HG03571 (cell line): ENCODE results near the gene WDR5.

Source experiments
- ATAC-seq: cut with Tn5 transposase; IDR thresholded peaks from one replicate; pipeline ENCODE4 v1.9.1; 2021; ENCODE audit not compliant: unreplicated experiment

The WDR5 gene

GRCh38 chr9:134172198-134173126, 36.6 kb downstream of the WDR5 start:
- ATAC-seq: no peak

GRCh38 chr9:134173127-134174072, 37.5 kb downstream of the WDR5 start:
- no peak for ATAC-seq

- no peak for ATAC-seq
Measured at GRCh38 chr9:134174073-134174449, 38.2 kb downstream of the WDR5 start.

DNA sequence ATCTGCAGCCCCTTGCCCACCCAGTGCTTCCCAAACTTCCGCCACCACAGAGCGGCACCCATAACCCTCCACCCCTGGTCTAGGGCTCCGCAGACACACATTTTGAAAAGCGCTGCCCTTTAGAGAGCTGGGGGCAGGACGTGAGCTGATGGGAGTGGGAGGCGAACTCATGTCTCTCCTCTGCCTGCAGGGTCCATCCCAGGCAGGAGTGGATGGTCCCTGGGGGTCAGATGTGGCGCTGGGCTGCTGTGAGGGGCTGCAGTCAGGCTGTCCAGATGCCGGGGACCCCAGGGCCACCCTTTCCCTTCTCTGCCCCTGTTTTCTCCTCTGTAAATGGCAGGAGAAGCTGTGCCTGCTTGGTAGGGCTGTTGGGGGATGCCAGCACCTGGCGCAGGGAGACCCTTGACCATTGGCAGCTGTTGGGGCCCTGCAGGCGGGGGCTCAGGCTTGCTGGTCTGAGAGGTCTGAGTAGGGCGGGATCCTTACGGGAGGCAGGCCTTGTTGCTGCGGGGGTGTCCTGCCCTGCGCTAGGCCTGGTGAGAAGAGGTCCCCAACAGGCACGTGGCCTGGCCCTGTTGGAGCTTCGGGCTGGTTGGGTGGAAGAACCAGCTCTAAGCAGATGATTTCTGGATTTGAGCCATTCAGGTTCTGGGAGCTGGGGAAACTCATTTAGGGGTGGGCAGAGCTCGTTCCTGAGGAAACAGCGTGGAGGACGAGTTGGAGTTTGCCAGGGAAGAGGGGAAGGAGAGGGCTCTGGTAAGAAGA, 38.8 kb downstream of the WDR5 start:
- ATAC-seq: no peak

DNA sequence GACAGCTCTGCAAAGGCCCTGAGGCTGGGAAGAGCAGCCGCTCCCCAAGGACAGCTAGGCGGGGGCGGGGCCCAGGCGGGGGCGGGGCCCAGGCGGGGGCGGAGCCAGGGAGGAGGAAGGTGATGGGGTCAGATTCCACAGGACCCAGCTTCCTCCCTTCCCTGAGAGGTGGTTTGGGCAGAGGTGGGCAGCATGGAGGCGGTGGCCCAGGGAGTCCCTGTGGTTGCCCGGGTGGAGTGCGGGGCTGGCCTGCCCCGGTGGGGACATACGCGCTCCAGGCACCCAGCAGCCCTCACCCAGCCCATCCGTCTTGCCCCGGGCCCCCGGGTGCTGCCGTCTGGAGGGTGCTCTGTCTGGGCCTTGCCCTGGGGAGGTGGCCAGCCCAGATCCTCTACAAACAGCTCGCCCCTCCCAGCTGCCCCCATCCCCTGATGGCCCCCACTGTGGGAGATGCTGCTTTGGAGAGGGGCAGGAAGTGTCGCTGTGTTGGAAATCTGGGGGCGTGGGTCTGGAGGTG, 39.5 kb downstream of the WDR5 start:
- ATAC-seq: no peak

- ATAC-seq: no peak
Measured at GRCh38 chr9:134175808-134176598, 40.1 kb downstream of the WDR5 start.

GRCh38 chr9:134176599-134176968, 40.7 kb downstream of the WDR5 start:
- ATAC-seq: no peak

- ATAC-seq: no peak
Measured at GRCh38 chr9:134177186-134177585, 41.3 kb downstream of the WDR5 start.

- no peak for ATAC-seq
Measured at GRCh38 chr9:134177624-134178393, 41.9 kb downstream of the WDR5 start.

- no peak for ATAC-seq
Measured at GRCh38 chr9:134178394-134178767, 42.5 kb downstream of the WDR5 start.

- no peak for ATAC-seq
Measured at GRCh38 chr9:134178768-134179551, 43.1 kb downstream of the WDR5 start.

DNA sequence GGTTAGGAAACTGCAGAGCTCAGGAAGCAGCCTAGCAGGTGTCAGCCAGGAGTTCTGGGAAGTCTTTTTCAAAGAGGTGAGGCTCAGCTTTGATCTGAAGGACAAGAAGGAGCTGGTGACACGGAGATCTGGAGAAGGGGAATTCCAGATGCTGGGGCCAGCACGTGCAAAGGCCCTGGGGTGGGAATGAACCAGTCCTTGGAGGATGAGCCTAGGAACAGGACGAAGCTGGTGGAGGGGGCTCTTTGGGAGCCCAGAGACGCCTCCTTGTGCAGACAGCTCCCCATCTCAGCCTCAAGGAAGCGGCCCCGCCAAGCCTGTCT, 43.7 kb downstream of the WDR5 start:
- ATAC-seq: no peak

GRCh38 chr9:134179918-134180785, 44.3 kb downstream of the WDR5 start:
- no peak for ATAC-seq

- no peak for ATAC-seq
Measured at GRCh38 chr9:134180786-134181647, 45.1 kb downstream of the WDR5 start.

DNA sequence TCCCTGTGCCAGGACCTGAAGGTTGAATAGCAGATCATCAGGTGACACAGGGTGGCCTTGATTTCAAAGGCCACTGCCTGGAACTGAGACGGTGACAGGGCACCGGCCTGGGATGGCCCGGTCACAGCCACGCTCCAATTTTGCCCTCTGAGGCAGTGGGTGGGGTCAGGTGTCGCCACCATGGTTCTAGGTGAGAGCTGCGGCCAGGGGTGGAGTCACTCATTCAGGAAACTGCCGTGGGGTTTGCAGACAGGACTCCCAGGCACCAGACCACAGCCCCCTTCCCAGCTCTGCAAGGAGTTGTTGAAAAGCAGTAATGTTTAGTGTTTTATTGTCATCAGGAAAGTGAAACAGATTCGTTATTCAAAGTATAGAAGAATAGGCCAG, 45.8 kb downstream of the WDR5 start:
- ATAC-seq: no peak

DNA sequence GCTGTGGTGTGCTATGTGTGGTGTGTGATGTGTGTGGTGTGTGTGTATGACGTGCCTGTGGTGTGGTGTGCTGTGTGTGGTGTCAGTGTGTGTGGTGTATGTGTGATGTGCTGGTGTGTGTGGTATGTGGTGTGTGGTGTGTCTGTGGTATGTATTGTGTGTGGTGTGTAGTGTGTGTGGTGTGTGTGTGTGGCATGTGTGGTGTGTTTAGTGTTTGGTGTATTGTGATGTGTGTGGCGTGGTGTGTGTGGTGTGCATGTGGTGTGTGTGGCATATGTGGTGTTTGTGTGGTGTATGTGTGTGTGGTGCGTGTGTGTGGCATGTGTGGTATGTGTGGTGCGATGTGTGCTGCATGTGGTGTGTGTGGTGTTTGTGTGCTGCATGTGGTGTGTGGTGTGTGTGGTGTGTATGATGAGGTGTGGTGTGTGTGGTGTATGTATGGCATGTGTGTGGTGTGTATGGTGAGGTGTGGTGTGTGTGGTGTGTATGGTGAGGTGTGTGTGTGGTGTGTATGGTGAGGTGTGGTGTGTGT, 46.7 kb downstream of the WDR5 start:
- no peak for ATAC-seq
